RPMI8226 (cell line): Measurements from ENCODE around the gene ZNF622.

ENCODE experiments used
- DNase-seq: peaks from one replicate; pipeline ENCODE4 v3.0.0-alpha.2; 2015

ZNF622 gene

GRCh38 chr5:16427587-16427986, 38.0 kb downstream of the ZNF622 start:
- DNase-seq: no peak

- DNase-seq: no peak
Observed at GRCh38 chr5:16418471-16418922, 47.1 kb downstream of the ZNF622 start.

- no peak for DNase-seq
Observed at GRCh38 chr5:16417398-16418074, 48.1 kb downstream of the ZNF622 start.

- no peak for DNase-seq
Observed at GRCh38 chr5:16414861-16415260, 50.7 kb downstream of the ZNF622 start.

- no peak for DNase-seq
Observed at GRCh38 chr5:16413166-16413860, 52.3 kb downstream of the ZNF622 start.

GRCh38 chr5:16412556-16412955, 53.0 kb downstream of the ZNF622 start:
- DNase-seq: no peak

GRCh38 chr5:16411741-16412455, 53.7 kb downstream of the ZNF622 start:
- DNase-seq: no peak

GRCh38 chr5:16411235-16411634, 54.4 kb downstream of the ZNF622 start:
- no peak for DNase-seq

- DNase-seq: no peak
Observed at GRCh38 chr5:16410338-16410737, 55.3 kb downstream of the ZNF622 start.

GRCh38 chr5:16406630-16407029, 59.0 kb downstream of the ZNF622 start:
- DNase-seq: no peak

- DNase-seq: no peak
Observed at GRCh38 chr5:16406023-16406422, 59.6 kb downstream of the ZNF622 start.
